Fibroblast of mammary gland (primary cell): Measurements from ENCODE around the gene CCDC102B.

Source experiments
- DNase-seq: peaks from one replicate; pipeline ENCODE4 v3.0.0-alpha.2; 2010; ENCODE audit warnings: low read depth
- H3K4me3 ChIP-seq: 2 replicates; pipeline ENCODE4 v1.5.1; 2011; ENCODE audit warnings: low read depth, mild to moderate bottlenecking, low read length, moderate library complexity; ENCODE audit not compliant: control insufficient read depth
- CTCF ChIP-seq: conservative IDR thresholded peaks from 2 replicates; pipeline ENCODE4 v1.5.1; 2011; ENCODE audit warnings: low read depth, low read length, inconsistent platforms; ENCODE audit not compliant: control insufficient read depth, insufficient read depth

Gene CCDC102B

GRCh38 chr18:68797871-68798270 is at the start of gene CCDC102B:
Gene CCDC102B, plus strand, starts transcription at chr18:68798080. Its CDS starts 38,684 bp downstream, at chr18:68836764.
- H3K4me3 ChIP-seq, result peak within 1 kb of the TSS; percentile 33
- peak; percentile 84 for DNase-seq
- no peak for TF ChIP-seq CTCF

GRCh38 chr18:68757126-68757525 is 40.8 kb upstream of the CCDC102B start:
- H3K4me3 ChIP-seq, result no peak overlapping the region
- no peak for TF ChIP-seq CTCF
- no peak for DNase-seq

- no peak for TF ChIP-seq CTCF
- H3K4me3 ChIP-seq, result no peak overlapping the region
- no peak for DNase-seq
These were observed 38.6 kb upstream of the CCDC102B start for GRCh38 chr18:68759308-68759707.

GRCh38 chr18:68763083-68763482 is 34.8 kb upstream of the CCDC102B start:
- H3K4me3 ChIP-seq, result no peak overlapping the region
- TF ChIP-seq CTCF, result no peak
- DNase-seq, result peak; percentile 80

GRCh38 chr18:68764016-68764415 is 33.9 kb upstream of the CCDC102B start:
- DNase-seq, result peak; percentile 66
- TF ChIP-seq CTCF, result no peak
- H3K4me3 ChIP-seq, result no peak overlapping the region

- peak; percentile 11 for DNase-seq
- no peak for TF ChIP-seq CTCF
- no peak overlapping the region for H3K4me3 ChIP-seq
These were observed 31.4 kb upstream of the CCDC102B start for GRCh38 chr18:68766433-68766832.

- TF ChIP-seq CTCF, result no peak
- no peak overlapping the region for H3K4me3 ChIP-seq
- peak; percentile 74 for DNase-seq
These were observed 28.4 kb upstream of the CCDC102B start for GRCh38 chr18:68769461-68769860.
